Astrocyte of the spinal cord (primary cell): ENCODE results near the gene SRP68.

ENCODE experiments used
- DNase-seq: peaks from one replicate; pipeline ENCODE4 v3.0.0; 2011; ENCODE audit warnings: low read depth, low spot score
- H3K4me3 ChIP-seq: 2 replicates; pipeline ENCODE4 v1.5.1; 2011; ENCODE audit warnings: low read depth, mild to moderate bottlenecking, low read length, moderate library complexity
- in situ Hi-C: cut with HindIII; loops from 2 replicates; pipeline ENCODE4 v1.10.0; 2017; ENCODE audit warnings: low sequenced_read_pairs
- TF ChIP-seq, protein P1 (sequence below): IDR thresholded peaks from 2 replicates; pipeline ENCODE4 v1.5.1; 2012; ENCODE audit warnings: low read depth, mild to moderate bottlenecking, low read length, inconsistent platforms

Gene SRP68

GRCh38 chr17:76085066-76085730 lies 12.9 kb upstream of the SRP68 start:
- TF ChIP-seq, protein P1, sequence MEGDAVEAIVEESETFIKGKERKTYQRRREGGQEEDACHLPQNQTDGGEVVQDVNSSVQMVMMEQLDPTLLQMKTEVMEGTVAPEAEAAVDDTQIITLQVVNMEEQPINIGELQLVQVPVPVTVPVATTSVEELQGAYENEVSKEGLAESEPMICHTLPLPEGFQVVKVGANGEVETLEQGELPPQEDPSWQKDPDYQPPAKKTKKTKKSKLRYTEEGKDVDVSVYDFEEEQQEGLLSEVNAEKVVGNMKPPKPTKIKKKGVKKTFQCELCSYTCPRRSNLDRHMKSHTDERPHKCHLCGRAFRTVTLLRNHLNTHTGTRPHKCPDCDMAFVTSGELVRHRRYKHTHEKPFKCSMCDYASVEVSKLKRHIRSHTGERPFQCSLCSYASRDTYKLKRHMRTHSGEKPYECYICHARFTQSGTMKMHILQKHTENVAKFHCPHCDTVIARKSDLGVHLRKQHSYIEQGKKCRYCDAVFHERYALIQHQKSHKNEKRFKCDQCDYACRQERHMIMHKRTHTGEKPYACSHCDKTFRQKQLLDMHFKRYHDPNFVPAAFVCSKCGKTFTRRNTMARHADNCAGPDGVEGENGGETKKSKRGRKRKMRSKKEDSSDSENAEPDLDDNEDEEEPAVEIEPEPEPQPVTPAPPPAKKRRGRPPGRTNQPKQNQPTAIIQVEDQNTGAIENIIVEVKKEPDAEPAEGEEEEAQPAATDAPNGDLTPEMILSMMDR = no peak
- in situ Hi-C loops = no loop called here
- no peak for DNase-seq
- H3K4me3 ChIP-seq = no peak overlapping the region

DNA sequence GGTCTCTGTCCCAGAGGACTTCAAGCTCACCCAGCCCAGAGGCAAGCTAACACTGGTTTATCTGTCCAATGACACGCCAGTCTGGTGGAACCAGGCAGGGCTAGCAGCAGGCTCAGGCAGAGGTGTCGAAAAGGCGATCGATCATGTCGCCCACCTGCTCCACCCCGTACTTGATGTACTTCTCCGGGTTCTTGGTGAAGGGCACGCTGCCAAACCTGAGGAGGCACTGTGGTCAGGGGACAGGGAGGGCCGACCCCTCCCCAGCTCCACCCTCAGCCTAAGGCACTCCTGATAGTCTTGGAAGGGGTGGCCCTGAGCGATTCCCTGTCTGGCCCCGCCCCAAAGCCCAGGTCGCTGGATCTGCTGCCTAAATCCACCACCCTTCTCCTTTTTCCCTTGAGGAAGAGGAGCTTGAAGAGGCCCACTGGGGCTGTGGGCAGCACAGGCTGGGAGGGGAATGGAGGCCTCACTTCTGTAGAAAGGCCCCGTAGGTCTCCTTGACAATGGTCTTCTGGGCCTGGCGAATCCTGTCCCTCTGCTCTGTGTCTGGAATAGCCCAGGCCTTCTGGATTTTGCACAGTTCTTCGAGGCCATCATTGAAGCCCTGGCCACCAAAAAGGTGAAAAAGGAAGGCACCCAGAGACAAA lies 11.3 kb upstream of the SRP68 start:
- TF ChIP-seq, protein P1 = no peak
- in situ Hi-C loops = no loop called here
- DNase-seq = no peak
- no peak overlapping the region for H3K4me3 ChIP-seq

- H3K4me3 ChIP-seq = no peak overlapping the region
- in situ Hi-C loops = no loop called here
- TF ChIP-seq, protein P1 = no peak
- no peak for DNase-seq
Observed at GRCh38 chr17:76082326-76083251, 10.3 kb upstream of the SRP68 start.

- H3K4me3 ChIP-seq = no peak overlapping the region
- in situ Hi-C loops = no loop called here
- no peak for DNase-seq
- TF ChIP-seq, protein P1 = no peak
Observed at GRCh38 chr17:76081295-76082210, 9.2 kb upstream of the SRP68 start.

- H3K4me3 ChIP-seq = no peak overlapping the region
- TF ChIP-seq, protein P1 = no peak
- DNase-seq = no peak
- in situ Hi-C loops = no loop called here
Observed at GRCh38 chr17:76080768-76081287, 8.5 kb upstream of the SRP68 start.
